Vagina (tissue), 2 donors: Measurements from ENCODE around the gene ARL3. TPM values are rescaled to one million over a fixed set of nuclear protein-coding genes. Genes with fewer than 3 reads are reported as not detected.
A peak's percentile ranks its signal among the peaks of the same experiment; 100 is the strongest.

Experiments used
- DNase-seq, 2 donors: peaks; one replicate each; pipeline ENCODE4 v3.0.0-alpha.2; 2017; ENCODE audit errors: extremely low spot score in 2 of 2
- H3K27ac ChIP-seq: fragments of 200-600 bp; sonication (generic); one replicate; pipeline ENCODE4 v1.5.1; 2019
- H3K27me3 ChIP-seq: fragments of 200-600 bp; sonication (generic); one replicate; pipeline ENCODE4 v1.5.1; 2019
- H3K36me3 ChIP-seq, 2 donors: fragments of 200-600 bp; sonication (generic); one replicate each; pipeline ENCODE4 v1.5.1; 2017 to 2019
- H3K4me1 ChIP-seq: fragments of 200-600 bp; sonication (generic); one replicate; pipeline ENCODE4 v1.5.1; 2019
- H3K4me3 ChIP-seq, 2 donors: fragments of 200-600 bp; sonication (generic); 1 replicate in 1 of 2; 2 replicates in 1 of 2; pipeline ENCODE4 v1.5.1; 2016 to 2019
- H3K9me3 ChIP-seq: fragments of 200-600 bp; sonication (generic); one replicate; pipeline ENCODE4 v1.5.1; 2019
- CTCF ChIP-seq, 3 experiments: fragments of 450-650 bp in 2 of 3; fragments of 200-600 bp in 1 of 3; sonication (generic) in 1 of 3; IDR thresholded peaks; one replicate each; pipeline ENCODE4 v1.5.1; 2017 to 2019; ENCODE audit warnings: antibody characterized with exemption in 3 of 3, mild to moderate bottlenecking in 2 of 3, moderate library complexity in 2 of 3
- POLR2A ChIP-seq, 2 donors: fragments of 450-650 bp; IDR thresholded peaks; one replicate each; pipeline ENCODE4 v1.6.1; 2017; ENCODE audit warnings: antibody characterized with exemption in 2 of 2, mild to moderate bottlenecking in 2 of 2, moderate library complexity in 2 of 2
- POLR2AphosphoS5 ChIP-seq, 2 donors: sonication (generic); formaldehyde crosslinking; IDR thresholded peaks; one replicate each; pipeline ENCODE4 v1.9.0; 2017; ENCODE audit warnings: antibody characterized with exemption in 2 of 2, mild to moderate bottlenecking in 2 of 2, low read depth in 1 of 2; ENCODE audit not compliant: insufficient read depth in 1 of 2
- intact Hi-C: fragments of 100-400 bp; cut with DNase I; formaldehyde crosslinking; loops from one replicate; pipeline ENCODE4 v1.15.1; 2023
- total RNA-seq: library from RNA; depleted of rRNA; stranded (reverse); fragments of >200 nt; gene quantifications from one replicate; pipeline ENCODE4 v1.2.3, GENCODE V29; 2016

ARL3 gene
- total RNA-seq, 1 donor from 2014 or later = 7.4 TPM

GRCh38 chr10:102658802-102659201, 55.4 kb downstream of the ARL3 start:
- no peak overlapping the region for H3K4me3 ChIP-seq
- intact Hi-C loops = no loop called here
- H3K36me3 ChIP-seq = peaks cover 0 to 40% of the 10 kb centered on the region in 2 donors
- DNase-seq = no peak
- H3K27me3 ChIP-seq = no peaks in the 10 kb centered on the region
- peaks cover 46% of the 10 kb centered on the region for H3K4me1 ChIP-seq
- TF ChIP-seq POLR2A (IDR thresholded peaks at IDR 0.05) (no peak), POLR2AphosphoS5 (IDR thresholded peaks at IDR 0.05; ENCODE audit: insufficient read depth in 1 of 2, low read depth in 1 of 2) (no peak), CTCF (IDR thresholded peaks at IDR 0.05) (no peak)
- no peaks in the 10 kb centered on the region for H3K9me3 ChIP-seq
- H3K27ac ChIP-seq = no peak overlapping the region

GRCh38 chr10:102657984-102658724, 56.0 kb downstream of the ARL3 start:
- TF ChIP-seq CTCF (IDR thresholded peaks at IDR 0.05) = no peak
- TF ChIP-seq POLR2AphosphoS5 (IDR thresholded peaks at IDR 0.05; ENCODE audit: insufficient read depth in 1 of 2, low read depth in 1 of 2) = peak in 1 of 2 donors; percentile 25
- no peak for TF ChIP-seq POLR2A (IDR thresholded peaks at IDR 0.05)
- DNase-seq = no peak
- intact Hi-C loops = no loop called here
- no peaks in the 10 kb centered on the region for H3K27me3 ChIP-seq
- H3K36me3 ChIP-seq = peaks cover 0 to 42% of the 10 kb centered on the region in 2 donors
- H3K9me3 ChIP-seq = no peaks in the 10 kb centered on the region
- H3K4me1 ChIP-seq = peaks cover 50% of the 10 kb centered on the region
- H3K4me3 ChIP-seq = no peak overlapping the region
- H3K27ac ChIP-seq = peak overlapping the region; percentile 33

GRCh38 chr10:102657451-102657850, 56.7 kb downstream of the ARL3 start:
- TF ChIP-seq POLR2A (IDR thresholded peaks at IDR 0.05) = no peak
- DNase-seq = no peak
- Histone ChIP-seq H3K27me3 (no peaks in the 10 kb centered on the region), H3K4me1 (peaks cover 54% of the 10 kb centered on the region), H3K9me3 (no peaks in the 10 kb centered on the region), H3K36me3 (peaks cover 0 to 46% of the 10 kb centered on the region in 2 donors), H3K4me3 (no peak overlapping the region), H3K27ac (peak overlapping the region; percentile 33)
- intact Hi-C loops = no loop called here

- intact Hi-C loops = no loop called here
- peak overlapping the region; percentile 33 for H3K27ac ChIP-seq
- H3K4me1 ChIP-seq = peaks cover 60% of the 10 kb centered on the region
- no peaks in the 10 kb centered on the region for H3K9me3 ChIP-seq
- DNase-seq = no peak
- H3K36me3 ChIP-seq = peaks cover 0 to 46% of the 10 kb centered on the region in 2 donors
- no peak overlapping the region for H3K4me3 ChIP-seq
- TF ChIP-seq CTCF (IDR thresholded peaks at IDR 0.05) (no peak), POLR2AphosphoS5 (IDR thresholded peaks at IDR 0.05; ENCODE audit: insufficient read depth in 1 of 2, low read depth in 1 of 2) (no peak), POLR2A (IDR thresholded peaks at IDR 0.05) (no peak)
- no peaks in the 10 kb centered on the region for H3K27me3 ChIP-seq
Measured at GRCh38 chr10:102656791-102657371, 57.3 kb downstream of the ARL3 start.

GRCh38 chr10:102656026-102656425, 58.2 kb downstream of the ARL3 start:
- no peaks in the 10 kb centered on the region for H3K9me3 ChIP-seq
- no peak overlapping the region for H3K27ac ChIP-seq
- no peaks in the 10 kb centered on the region for H3K27me3 ChIP-seq
- intact Hi-C loops = no loop called here
- H3K4me3 ChIP-seq = no peak overlapping the region
- no peak for TF ChIP-seq POLR2A (IDR thresholded peaks at IDR 0.05)
- no peak for TF ChIP-seq CTCF (IDR thresholded peaks at IDR 0.05)
- TF ChIP-seq POLR2AphosphoS5 (IDR thresholded peaks at IDR 0.05; ENCODE audit: insufficient read depth in 1 of 2, low read depth in 1 of 2) = no peak
- H3K4me1 ChIP-seq = peaks cover 62% of the 10 kb centered on the region
- H3K36me3 ChIP-seq = peaks cover 0 to 46% of the 10 kb centered on the region in 2 donors
- DNase-seq = no peak
